Common myeloid progenitor, CD34-positive (primary cell): ENCODE results near the gene SHOX.

ENCODE experiments used
- CTCF ChIA-PET: fragments of 350-600 bp; sonication (Branson Sonifier 250); formaldehyde crosslinking; loops from one replicate; lab custom pipeline; 2021; ENCODE audit warnings: antibody characterized with exemption; lab: Charles Lee
- POLR2A ChIA-PET: fragments of 350-600 bp; sonication (Branson Sonifier 250); formaldehyde crosslinking; loops from one replicate; lab custom pipeline; 2021; ENCODE audit warnings: antibody characterized with exemption; lab: Charles Lee
- DNase-seq, 3 donors: peaks; one replicate each; pipeline versions ENCODE4 v3.0.0 to v3.0.0-alpha.2; 2013
- H3K27ac ChIP-seq, 2 experiments: 1 replicate in 1 of 2; 2 replicates in 1 of 2; pipeline ENCODE4 v1.7.0; 2013; ENCODE audit warnings: inconsistent platforms in 2 of 2, low read length in 2 of 2, mild to moderate bottlenecking in 2 of 2, low read depth in 1 of 2, moderate library complexity in 1 of 2; ENCODE audit not compliant: severe bottlenecking in 2 of 2, insufficient read depth in 1 of 2, poor library complexity in 1 of 2
- H3K27me3 ChIP-seq, 5 experiments: replicated peaks in 2 of 5; 1 replicate in 3 of 5; 2 replicates in 2 of 5; pipeline versions ENCODE4 v1.6.1 to v1.7.0; 2013; ENCODE audit warnings: low read length in 4 of 5, mild to moderate bottlenecking in 2 of 5, moderate library complexity in 2 of 5, inconsistent platforms in 1 of 5; ENCODE audit not compliant: insufficient read depth in 5 of 5, control insufficient read depth in 4 of 5
- H3K36me3 ChIP-seq, 4 experiments: 1 replicate in 2 of 4; 2 replicates in 2 of 4; pipeline versions ENCODE4 v1.6.1 to v1.7.0; 2013; ENCODE audit warnings: low read length in 3 of 4, control low read depth in 1 of 4, mild to moderate bottlenecking in 1 of 4; ENCODE audit not compliant: control insufficient read depth in 4 of 4, insufficient read depth in 4 of 4
- H3K4me1 ChIP-seq, 4 experiments: 1 replicate in 3 of 4; 2 replicates in 1 of 4; pipeline versions ENCODE4 v1.6.1 to v1.7.1; 2013; ENCODE audit warnings: low read length in 3 of 4, mild to moderate bottlenecking in 3 of 4, control low read depth in 1 of 4, inconsistent platforms in 1 of 4, moderate library complexity in 1 of 4; ENCODE audit not compliant: control insufficient read depth in 4 of 4, insufficient read depth in 4 of 4; ENCODE audit errors: control extremely low read depth in 1 of 4
- H3K4me3 ChIP-seq, 7 experiments: 1 replicate in 4 of 7; 2 replicates in 3 of 7; pipeline versions ENCODE4 v1.5.1 to v1.7.0; 2013; ENCODE audit warnings: mild to moderate bottlenecking in 7 of 7, low read length in 6 of 7, moderate library complexity in 6 of 7, inconsistent platforms in 2 of 7, low read depth in 2 of 7, control low read depth in 1 of 7; ENCODE audit not compliant: insufficient read depth in 4 of 7, control insufficient read depth in 1 of 7; ENCODE audit errors: extremely low read depth in 1 of 7
- H3K9me3 ChIP-seq, 5 experiments: 1 replicate in 4 of 5; 2 replicates in 1 of 5; pipeline versions ENCODE4 v1.6.1 to v1.7.1; 2013; ENCODE audit warnings: low read length in 4 of 5, mild to moderate bottlenecking in 2 of 5, inconsistent platforms in 1 of 5, low read depth in 1 of 5, moderate library complexity in 1 of 5; ENCODE audit not compliant: control insufficient read depth in 4 of 5, insufficient read depth in 2 of 5; ENCODE audit errors: control extremely low read depth in 1 of 5
- WGBS: methylation state at CpG from one replicate; pipeline ENCODE4 v1.1.5; 2013; ENCODE audit not compliant: insufficient coverage; 5-methylcytosine and 5-hydroxymethylcytosine counted together

The SHOX gene

GRCh38 chrX:679291-679979 lies 48.8 kb downstream of the SHOX start:
- H3K9me3 ChIP-seq = peaks cover 0 to 7% (median 3%) of the 10 kb centered on the region in 5 experiments
- H3K27me3 ChIP-seq = peaks cover 0 to 29% (median 3%) of the 10 kb centered on the region in 5 experiments
- H3K36me3 ChIP-seq = no peaks in the 10 kb centered on the region
- no peak overlapping the region for H3K4me3 ChIP-seq
- POLR2A ChIA-PET = no interaction called here
- WGBS = 74% methylated on average over 32 of the region's 39 CpGs
- H3K27ac ChIP-seq = no peak overlapping the region
- CTCF ChIA-PET = no interaction called here
- H3K4me1 ChIP-seq = no peaks in the 10 kb centered on the region
- DNase-seq = no peak

DNA sequence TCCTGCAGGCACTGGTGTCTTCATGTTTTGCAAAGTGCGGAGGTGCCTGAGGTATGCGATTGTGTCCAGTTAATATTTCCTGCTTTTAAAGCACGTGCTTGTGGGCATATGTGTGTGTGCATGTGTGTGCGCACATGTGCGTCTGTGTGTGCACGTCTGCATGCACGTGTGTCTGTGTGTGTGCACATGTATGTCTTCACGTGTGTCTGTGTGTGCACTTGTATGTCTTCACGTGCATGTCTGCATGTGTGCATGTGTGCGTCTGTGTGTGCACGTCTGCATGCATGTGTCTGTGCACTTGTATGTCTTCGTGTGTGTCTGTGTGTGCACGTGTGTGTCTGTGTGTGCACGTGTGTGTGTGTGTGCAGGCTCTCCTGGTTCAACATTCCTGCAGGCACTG lies 49.5 kb downstream of the SHOX start:
- H3K4me3 ChIP-seq = no peak overlapping the region
- peaks cover 0 to 7% (median 3%) of the 10 kb centered on the region in 5 experiments for H3K9me3 ChIP-seq
- H3K36me3 ChIP-seq = no peaks in the 10 kb centered on the region
- no peaks in the 10 kb centered on the region for H3K4me1 ChIP-seq
- ChIA-PET CTCF (no interaction called here), POLR2A (no interaction called here)
- no peak overlapping the region for H3K27ac ChIP-seq
- 99% methylated on average over 10 of the region's 14 CpGs for WGBS
- no peak for DNase-seq
- H3K27me3 ChIP-seq = peaks cover 0 to 33% (median 3%) of the 10 kb centered on the region in 5 experiments

- Histone ChIP-seq H3K4me3 (no peak overlapping the region), H3K27me3 (peaks cover 0 to 25% (median 0%) of the 10 kb centered on the region in 5 experiments), H3K27ac (no peak overlapping the region), H3K9me3 (peaks cover 0 to 7% (median 3%) of the 10 kb centered on the region in 5 experiments), H3K4me1 (no peaks in the 10 kb centered on the region), H3K36me3 (no peaks in the 10 kb centered on the region)
- ChIA-PET POLR2A (no interaction called here), CTCF (no interaction called here)
- DNase-seq = no peak
- 96% methylated on average over 3 of the region's 3 CpGs for WGBS
Measured at GRCh38 chrX:681989-682388, 51.4 kb downstream of the SHOX start.

GRCh38 chrX:682892-683291 lies 52.3 kb downstream of the SHOX start:
- ChIA-PET POLR2A (no interaction called here), CTCF (no interaction called here)
- Histone ChIP-seq H3K27me3 (peaks cover 0 to 21% (median 0%) of the 10 kb centered on the region in 5 experiments), H3K4me3 (no peak overlapping the region), H3K27ac (no peak overlapping the region), H3K4me1 (no peaks in the 10 kb centered on the region), H3K36me3 (no peaks in the 10 kb centered on the region), H3K9me3 (peaks cover 0 to 7% (median 3%) of the 10 kb centered on the region in 5 experiments)
- no peak for DNase-seq
- WGBS = 94% methylated on average over 8 of the region's 8 CpGs

- ChIA-PET CTCF (no interaction called here), POLR2A (no interaction called here)
- WGBS = 76% methylated on average over 8 of the region's 8 CpGs
- DNase-seq = no peak
- no peaks in the 10 kb centered on the region for H3K36me3 ChIP-seq
- peaks cover 0 to 21% (median 0%) of the 10 kb centered on the region in 5 experiments for H3K27me3 ChIP-seq
- no peaks in the 10 kb centered on the region for H3K4me1 ChIP-seq
- H3K9me3 ChIP-seq = peaks cover 0 to 7% (median 3%) of the 10 kb centered on the region in 5 experiments
- H3K4me3 ChIP-seq = no peak overlapping the region
- H3K27ac ChIP-seq = no peak overlapping the region
Measured at GRCh38 chrX:683576-683975, 53.0 kb downstream of the SHOX start.

DNA sequence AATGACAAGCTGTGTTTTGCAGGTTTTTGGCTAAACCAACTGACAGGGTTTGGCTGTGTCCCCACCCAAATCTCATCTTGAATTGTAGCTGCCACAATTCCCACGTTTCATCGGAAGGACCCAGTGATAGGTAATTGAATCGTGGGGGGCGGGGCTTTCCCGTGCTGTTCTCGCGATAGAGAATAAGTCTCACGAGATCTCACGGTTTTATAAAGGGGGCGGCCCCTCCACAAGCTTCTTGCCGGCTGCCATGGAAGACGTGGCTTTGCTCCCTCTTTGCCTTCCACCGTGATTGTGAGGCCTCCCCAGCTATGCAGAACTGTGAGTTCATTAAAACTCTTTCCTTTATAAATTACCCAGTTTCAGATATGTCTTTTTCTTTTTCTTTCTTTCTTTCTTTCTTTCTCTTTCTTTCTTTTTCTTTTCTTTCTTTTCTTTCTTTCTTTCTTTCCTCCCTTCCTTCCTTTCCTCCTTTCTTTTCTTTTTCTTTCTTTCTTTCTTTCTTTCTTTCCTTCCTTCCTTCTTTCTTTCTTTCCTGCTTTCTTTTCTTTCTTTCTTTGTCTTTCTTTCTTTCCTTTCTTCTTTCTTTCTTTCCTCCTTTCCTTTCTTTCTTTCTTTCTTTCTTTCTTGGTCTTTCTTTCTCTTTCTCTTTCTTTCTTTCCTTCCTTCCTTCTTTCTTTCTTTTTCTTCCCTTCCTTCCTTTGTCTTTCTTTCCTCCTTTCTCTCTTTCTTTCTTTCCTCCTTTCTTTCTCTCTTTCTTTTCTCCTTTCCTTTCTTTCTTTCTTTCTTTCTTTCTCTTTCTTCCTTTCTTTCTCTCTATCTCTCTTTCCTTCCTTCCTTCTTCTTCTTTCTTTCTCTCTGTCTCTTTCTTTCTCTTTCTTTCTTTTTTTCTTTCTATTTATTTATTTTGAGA lies 54.8 kb downstream of the SHOX start:
- Histone ChIP-seq H3K9me3 (no peaks in the 10 kb centered on the region), H3K4me3 (no peak overlapping the region), H3K27ac (no peak overlapping the region), H3K27me3 (peaks cover 0 to 14% (median 0%) of the 10 kb centered on the region in 5 experiments), H3K36me3 (no peaks in the 10 kb centered on the region), H3K4me1 (no peaks in the 10 kb centered on the region)
- DNase-seq = no peak
- ChIA-PET POLR2A (no interaction called here), CTCF (no interaction called here)
- 95% methylated on average over 12 of the region's 13 CpGs for whole genome bisulfite sequencing

DNA sequence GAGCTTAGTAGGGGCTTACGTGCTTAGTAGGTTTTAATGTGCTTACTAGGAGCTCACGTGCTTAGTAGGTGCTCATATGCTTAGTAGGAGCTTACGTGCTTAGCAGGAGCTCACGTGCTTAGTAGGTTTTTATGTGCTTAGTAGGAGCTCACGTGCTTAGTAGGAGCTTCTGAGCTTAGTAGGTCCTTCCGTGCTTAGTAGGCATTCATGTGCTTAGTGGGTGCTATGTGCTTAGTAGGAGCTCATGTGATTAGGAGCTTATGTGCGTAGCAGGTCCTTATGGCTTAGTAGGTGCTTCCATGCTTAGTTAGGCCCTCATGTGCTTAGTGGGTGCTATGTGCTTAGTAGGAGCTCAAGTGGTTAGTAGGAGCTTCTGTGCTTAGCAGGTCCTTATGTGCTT lies 59.4 kb downstream of the SHOX start:
- DNase-seq = no peak
- POLR2A ChIA-PET = no interaction called here
- 87% methylated on average over 6 of the region's 7 CpGs for WGBS

More for the DNA sequence above, 59.4 kb downstream of the SHOX start:
- CTCF ChIA-PET = no interaction called here
- Histone ChIP-seq H3K9me3 (peaks cover 0 to 3% (median under 1%) of the 10 kb centered on the region in 5 experiments), H3K4me1 (no peaks in the 10 kb centered on the region), H3K4me3 (no peak overlapping the region), H3K27me3 (peaks cover 0 to 5% (median 0%) of the 10 kb centered on the region in 5 experiments), H3K36me3 (no peaks in the 10 kb centered on the region), H3K27ac (no peak overlapping the region)
